AG09319 (cell line): Measurements from ENCODE around the gene RTCA.

ENCODE experiments used
- DNase-seq: peaks from one replicate; pipeline ENCODE4 v3.0.0-alpha.2; 2010; ENCODE audit warnings: low read depth; ENCODE audit errors: extremely low read depth
- CTCF ChIP-seq: IDR thresholded peaks from 2 replicates; pipeline ENCODE4 v1.5.1; 2011; ENCODE audit warnings: low read depth, mild to moderate bottlenecking, inconsistent platforms, low read length, moderate library complexity

The RTCA gene

DNA sequence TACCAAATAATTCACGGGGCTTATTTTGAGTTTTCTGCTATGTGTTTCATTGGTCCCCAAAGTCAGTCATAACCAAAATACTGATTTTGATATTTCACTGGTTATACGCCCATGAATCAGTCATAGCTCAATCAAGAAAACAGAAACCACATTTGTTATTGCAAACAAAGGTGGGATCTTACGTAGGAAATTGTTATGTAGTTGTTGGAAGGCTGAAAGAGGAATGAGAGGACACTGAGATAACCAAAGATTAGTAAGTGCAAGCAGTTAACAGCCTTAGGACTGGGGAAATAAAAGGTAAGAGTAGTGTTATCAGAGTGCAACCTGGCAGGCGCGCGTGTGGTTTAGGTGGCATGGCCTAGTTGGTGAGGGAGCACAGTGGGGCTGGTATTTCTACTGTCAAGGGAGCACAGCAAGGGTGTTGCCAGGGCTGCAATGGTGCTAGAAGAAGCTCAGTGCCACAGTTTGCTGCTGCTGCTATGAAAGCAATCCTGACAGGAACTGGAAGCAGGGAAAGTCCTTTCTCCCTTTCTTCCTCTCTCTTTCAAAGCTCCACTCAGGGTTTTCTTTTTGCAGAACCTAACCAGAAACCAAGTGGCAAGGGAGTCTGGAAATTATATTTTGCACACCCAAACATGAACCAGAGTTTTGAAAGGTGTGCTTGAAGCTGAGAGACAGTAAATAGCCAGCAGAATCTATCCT, 33.7 kb downstream of the RTCA start:
- no peak for DNase-seq
- TF ChIP-seq CTCF: no peak

DNA sequence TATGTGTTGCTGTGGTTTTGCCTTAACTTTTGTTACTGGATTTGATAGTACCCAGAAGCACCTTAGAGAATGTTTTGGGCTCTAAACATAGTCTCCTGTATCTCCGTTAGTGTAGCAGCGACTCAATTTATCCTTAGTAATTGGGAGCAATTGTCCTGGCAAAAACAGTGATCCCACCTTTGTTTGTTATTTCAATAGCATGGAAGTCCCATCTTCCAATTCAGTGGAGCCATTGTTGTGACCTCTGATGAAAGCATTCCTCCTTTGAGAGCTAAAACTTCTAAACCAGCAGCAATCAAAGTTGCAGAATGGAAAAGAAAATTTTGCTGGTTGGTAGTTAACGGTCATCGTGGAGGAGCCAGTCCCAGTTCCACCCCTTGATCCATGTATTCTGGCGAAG, 34.7 kb downstream of the RTCA start:
- TF ChIP-seq CTCF: no peak
- DNase-seq: no peak

GRCh38 chr1:100302739-100303138, 36.7 kb downstream of the RTCA start:
- DNase-seq: no peak
- no peak for TF ChIP-seq CTCF

- TF ChIP-seq CTCF: no peak
- no peak for DNase-seq
Observed at GRCh38 chr1:100304227-100304626, 38.2 kb downstream of the RTCA start.

DNA sequence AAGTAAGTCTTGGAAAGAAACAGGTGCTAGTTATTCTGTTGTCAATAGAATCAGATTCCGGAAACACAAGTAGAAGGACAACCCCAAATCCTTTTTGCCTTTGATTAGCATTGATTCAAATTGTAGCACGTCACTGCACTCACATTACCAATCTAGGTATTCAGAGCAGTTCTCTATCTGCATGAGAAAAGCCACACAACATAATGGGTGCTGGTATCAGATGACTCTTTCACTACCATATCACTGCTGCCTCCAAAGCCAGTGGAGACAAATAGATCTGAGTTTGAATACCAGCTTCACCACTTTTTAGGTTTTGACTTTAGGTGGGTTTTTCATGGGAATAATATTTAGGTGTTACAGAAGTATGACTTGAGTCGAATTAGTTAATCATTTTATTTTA, 38.9 kb downstream of the RTCA start:
- no peak for DNase-seq
- no peak for TF ChIP-seq CTCF

DNA sequence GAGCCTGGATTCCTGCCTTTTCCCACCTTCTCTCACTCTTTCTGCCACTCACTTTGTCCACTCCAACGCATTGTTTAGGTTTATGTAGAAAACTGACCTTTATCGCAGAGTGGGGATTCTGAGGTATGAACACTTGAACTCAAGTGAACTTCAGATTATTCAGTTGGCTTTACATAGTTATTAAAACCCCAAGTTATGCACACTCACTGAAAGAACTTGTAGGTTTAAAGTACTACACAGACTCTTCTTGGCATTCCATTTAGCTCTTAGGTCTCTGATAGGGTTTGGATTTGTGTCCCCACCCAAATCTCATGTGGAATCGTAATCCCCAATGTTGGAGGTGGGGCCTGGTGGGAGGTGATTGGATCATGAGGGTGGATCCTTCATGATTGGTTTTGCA, 39.9 kb downstream of the RTCA start:
- TF ChIP-seq CTCF: no peak
- DNase-seq: no peak

DNA sequence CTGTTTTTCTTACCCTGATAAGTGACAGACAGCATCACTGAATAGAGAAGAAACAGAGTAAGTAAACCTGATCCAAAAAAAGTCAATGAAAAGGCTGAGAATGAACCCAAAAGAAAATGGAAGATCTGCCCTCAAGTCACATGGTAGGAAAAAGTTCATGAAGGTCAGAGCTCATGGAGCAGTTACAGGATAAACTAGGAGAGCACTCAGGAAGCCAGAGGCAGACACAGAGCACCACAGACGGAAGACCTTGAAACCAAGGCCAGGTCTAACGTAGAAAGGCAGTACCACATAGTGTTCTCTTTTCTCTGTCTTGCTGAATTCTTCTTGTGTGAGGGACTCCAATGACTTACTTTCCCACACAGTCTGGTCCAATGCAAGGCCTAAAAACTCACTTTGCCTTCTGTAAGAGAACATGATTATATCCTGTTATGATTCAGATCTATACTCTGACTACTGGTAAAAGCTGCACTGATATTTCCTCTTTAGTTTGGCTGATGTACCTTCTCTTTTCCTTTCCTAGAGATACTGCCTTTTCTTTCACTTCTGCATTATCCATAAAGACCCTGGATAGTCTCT, 40.8 kb downstream of the RTCA start:
- no peak for TF ChIP-seq CTCF
- no peak for DNase-seq
